GM19240 (cell line): Measurements from ENCODE around the gene ZNF529.
"Not testable (repeated sequence)": the region's sequence is repeated elsewhere in the genome, so short reads cannot be mapped to it uniquely, and the experiment has no call there.

ENCODE experiments used
- DNase-seq: peaks from one replicate; pipeline ENCODE4 v3.0.0; 2011; ENCODE audit warnings: low spot score; ENCODE audit not compliant: insufficient read length

ZNF529 gene

GRCh38 chr19:36573020-36573894, at the start of gene ZNF529:
ZNF529 (minus strand) TSS chr19:36573292; CDS start chr19:36572346, 946 bp downstream.
- peak; percentile 76 for DNase-seq

- no peak for DNase-seq
Observed at GRCh38 chr19:36605877-36606478, 32.9 kb upstream of the ZNF529 start.

- DNase-seq: peak; percentile 68
Observed at GRCh38 chr19:36605101-36605876, 32.2 kb upstream of the ZNF529 start, which contains the start of gene ZNF382. ZNF382 (plus strand) TSS chr19:36605313; CDS start chr19:36609915, 4,602 bp downstream.

- peak; percentile 44 for DNase-seq
Observed at GRCh38 chr19:36604656-36605100, 31.6 kb upstream of the ZNF529 start.

- DNase-seq: not testable (repeated sequence)
Observed at GRCh38 chr19:36602681-36603080, 29.6 kb upstream of the ZNF529 start.

GRCh38 chr19:36579255-36579654, 6.2 kb upstream of the ZNF529 start:
- DNase-seq: no peak

- no peak for DNase-seq
Observed at GRCh38 chr19:36577271-36577996, 4.3 kb upstream of the ZNF529 start.

- no peak for DNase-seq
Observed at GRCh38 chr19:36574741-36575140, 1.6 kb upstream of the ZNF529 start.

- no peak for DNase-seq
Observed at GRCh38 chr19:36573895-36574720, 1.0 kb upstream of the ZNF529 start.

- no peak for DNase-seq
Observed at GRCh38 chr19:36572593-36573019, 486 bp downstream of the ZNF529 start.

- DNase-seq: no peak
Observed at GRCh38 chr19:36564391-36564790, 8.7 kb downstream of the ZNF529 start.

GRCh38 chr19:36547001-36547732, 25.9 kb downstream of the ZNF529 start:
- no peak for DNase-seq

- no peak for DNase-seq
Observed at GRCh38 chr19:36528921-36529518, 44.1 kb downstream of the ZNF529 start.

- peak; percentile 81 for DNase-seq
Observed at GRCh38 chr19:36528194-36528920, 44.7 kb downstream of the ZNF529 start, which contains the start of gene ZNF260. ZNF260 (minus strand) TSS chr19:36528271; CDS start chr19:36515238, 13,033 bp downstream.

- no peak for DNase-seq
Observed at GRCh38 chr19:36527873-36528193, 45.3 kb downstream of the ZNF529 start.

GRCh38 chr19:36527341-36527740, 45.8 kb downstream of the ZNF529 start:
- DNase-seq: no peak

GRCh38 chr19:36526581-36526980, 46.5 kb downstream of the ZNF529 start:
- no peak for DNase-seq

GRCh38 chr19:36524617-36525016, 48.5 kb downstream of the ZNF529 start:
- no peak for DNase-seq
